ENCODE data around the gene NDOR1. TPM values are rescaled to one million over a fixed set of nuclear protein-coding genes. Genes with fewer than 3 reads are reported as not detected.

The NDOR1 gene
- total RNA-seq, 4 donors from 2014 or later = 8.1 to 18.6 (median 11.6) TPM

GRCh38 chr9:137169896-137170358 is 35.6 kb upstream of the NDOR1 start, which contains the start of gene LRRC26:
Gene LRRC26, minus strand, starts transcription at chr9:137170051. Its CDS starts 108 bp downstream, at chr9:137169943.
- 14 to 40% methylated on average over 1 to 21 of the region's 41 CpGs for WGBS, 2 donors
- H3K4me3 ChIP-seq (ENCODE audit: low read depth, poor library complexity, severe bottlenecking) = no peak within 1 kb of the TSS
- TF ChIP-seq CTCF (IDR thresholded peaks at IDR 0.05) = no peak
- no peak for TF ChIP-seq POLR2A (IDR thresholded peaks at IDR 0.05)
- DNase-seq (ENCODE audit: low spot score in 2 of 2) = no peak
- intact Hi-C loops (cut with DNase I; ENCODE audit: low total_unique reads) = no loop called here

GRCh38 chr9:137170486-137171148 is 34.9 kb upstream of the NDOR1 start:
- no peak overlapping the region for H3K4me3 ChIP-seq (ENCODE audit: low read depth, poor library complexity, severe bottlenecking)
- no peak for TF ChIP-seq POLR2A (IDR thresholded peaks at IDR 0.05)
- 49 to 50% methylated on average over 12 to 13 of the region's 14 CpGs for WGBS, 2 donors
- no peak for DNase-seq (ENCODE audit: low spot score in 2 of 2)
- intact Hi-C loops (cut with DNase I; ENCODE audit: low total_unique reads) = no loop called here

GRCh38 chr9:137171149-137171900 is 34.2 kb upstream of the NDOR1 start:
- H3K4me3 ChIP-seq (ENCODE audit: low read depth, poor library complexity, severe bottlenecking) = no peak overlapping the region
- no peak for DNase-seq (ENCODE audit: low spot score in 2 of 2)
- 68 to 78% methylated on average over 17 to 22 of the region's 22 CpGs for WGBS, 2 donors
- TF ChIP-seq POLR2A (IDR thresholded peaks at IDR 0.05) (no peak), CTCF (IDR thresholded peaks at IDR 0.05) (no peak)
- intact Hi-C loops (cut with DNase I; ENCODE audit: low total_unique reads) = no loop called here

GRCh38 chr9:137172901-137173795 is 32.4 kb upstream of the NDOR1 start:
- intact Hi-C loops (cut with DNase I; ENCODE audit: low total_unique reads) = no loop called here
- H3K4me3 ChIP-seq (ENCODE audit: low read depth, poor library complexity, severe bottlenecking) = no peak overlapping the region
- no peak for DNase-seq (ENCODE audit: low spot score in 2 of 2)
- TF ChIP-seq POLR2A (IDR thresholded peaks at IDR 0.05) (no peak), CTCF (IDR thresholded peaks at IDR 0.05) (no peak)
- WGBS, 2 donors = 45 to 46% methylated on average over 15 to 21 of the region's 21 CpGs

- TF ChIP-seq POLR2A (IDR thresholded peaks at IDR 0.05) (no peak), CTCF (IDR thresholded peaks at IDR 0.05) (no peak)
- no peak for DNase-seq (ENCODE audit: low spot score in 2 of 2)
- H3K4me3 ChIP-seq (ENCODE audit: low read depth, poor library complexity, severe bottlenecking) = no peak overlapping the region
- 65% methylated on average over 31 to 37 of the region's 45 CpGs for WGBS, 2 donors
- intact Hi-C loops (cut with DNase I; ENCODE audit: low total_unique reads) = loop anchor here (2.0 kb wide), 1 partner anchor 57 kb away; the partner anchor contains the start of gene SLC34A3
Measured at GRCh38 chr9:137173796-137174664, 31.5 kb upstream of the NDOR1 start.
